ENCODE data around the gene RAB39B.

RAB39B gene

GRCh38 chrX:155262970-155263754 is 1.1 kb downstream of the RAB39B start:
- no peak for DNase-seq (ENCODE audit: low read depth in 2 of 2)
- H3K4me3 ChIP-seq (replicated peaks in 1 of 2; ENCODE audit: low read depth in 2 of 2, low read length in 2 of 2): no peak overlapping the region
- no peak for TF ChIP-seq CTCF (IDR thresholded peaks at IDR 0.05; ENCODE audit: low read depth, low read length)

GRCh38 chrX:155259752-155260151 is 4.5 kb downstream of the RAB39B start:
- H3K4me3 ChIP-seq (replicated peaks in 1 of 2; ENCODE audit: low read depth in 2 of 2, low read length in 2 of 2): no peak overlapping the region
- no peak for DNase-seq (ENCODE audit: low read depth in 2 of 2)
- no peak for TF ChIP-seq CTCF (IDR thresholded peaks at IDR 0.05; ENCODE audit: low read depth, low read length)

GRCh38 chrX:155251391-155251790 is 12.9 kb downstream of the RAB39B start:
- no peak overlapping the region for H3K4me3 ChIP-seq (replicated peaks in 1 of 2; ENCODE audit: low read depth in 2 of 2, low read length in 2 of 2)
- no peak for DNase-seq (ENCODE audit: low read depth in 2 of 2)
- no peak for TF ChIP-seq CTCF (IDR thresholded peaks at IDR 0.05; ENCODE audit: low read depth, low read length)

DNA sequence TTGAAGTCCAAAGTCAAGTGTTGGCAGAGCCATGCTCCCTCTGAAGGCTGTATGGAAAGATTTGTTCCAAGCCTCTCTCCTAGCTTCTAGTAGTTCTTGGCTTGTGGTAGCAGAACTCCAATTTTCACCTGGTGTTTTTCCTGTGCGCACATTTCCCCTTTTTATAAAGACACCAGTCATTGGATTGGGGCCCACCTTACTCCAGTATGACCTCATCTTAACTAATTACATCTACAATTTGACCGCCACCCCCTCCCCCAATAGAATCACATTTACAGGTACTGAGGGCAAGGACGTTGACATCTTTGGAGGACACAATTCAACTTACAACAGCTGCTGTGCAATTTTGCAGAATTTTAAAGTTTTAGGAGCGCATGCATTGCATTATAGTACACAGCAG is 16.8 kb downstream of the RAB39B start:
- no peak overlapping the region for H3K4me3 ChIP-seq (replicated peaks in 1 of 2; ENCODE audit: low read depth in 2 of 2, low read length in 2 of 2)
- TF ChIP-seq CTCF (IDR thresholded peaks at IDR 0.05; ENCODE audit: low read depth, low read length): no peak
- no peak for DNase-seq (ENCODE audit: low read depth in 2 of 2)

- DNase-seq (ENCODE audit: low read depth in 2 of 2): no peak
- TF ChIP-seq CTCF (IDR thresholded peaks at IDR 0.05; ENCODE audit: low read depth, low read length): no peak
Measured at GRCh38 chrX:155246748-155247147, 17.5 kb downstream of the RAB39B start.

DNA sequence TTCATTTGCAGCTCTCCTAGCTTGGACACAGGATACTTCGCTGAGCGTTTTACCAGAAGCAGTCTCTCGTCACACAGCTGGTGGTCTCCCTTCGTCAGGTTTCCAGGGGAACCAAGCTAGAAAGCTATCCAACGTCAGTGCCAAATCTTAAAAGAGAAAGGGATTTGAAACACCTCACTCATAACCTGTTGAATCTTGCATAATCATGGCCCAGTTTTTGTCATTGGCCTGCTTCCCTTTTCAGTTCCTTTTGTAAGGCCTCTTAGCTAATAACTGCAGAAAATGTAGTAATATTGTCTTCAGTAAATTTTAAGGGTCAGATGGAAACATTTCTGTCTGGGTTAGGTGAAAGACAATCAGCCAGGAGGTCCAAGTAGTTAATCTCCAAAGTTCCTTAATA is 22.0 kb downstream of the RAB39B start:
- H3K4me3 ChIP-seq (replicated peaks in 1 of 2; ENCODE audit: low read depth in 2 of 2, low read length in 2 of 2): no peak overlapping the region
- no peak for DNase-seq (ENCODE audit: low read depth in 2 of 2)
- no peak for TF ChIP-seq CTCF (IDR thresholded peaks at IDR 0.05; ENCODE audit: low read depth, low read length)

More at GRCh38 chrX:155246748-155247147, 17.5 kb downstream of the RAB39B start:
- no peak overlapping the region for H3K4me3 ChIP-seq (replicated peaks in 1 of 2; ENCODE audit: low read depth in 2 of 2, low read length in 2 of 2)

GRCh38 chrX:155237719-155238118 is 26.6 kb downstream of the RAB39B start:
- no peak for DNase-seq (ENCODE audit: low read depth in 2 of 2)
- H3K4me3 ChIP-seq (replicated peaks in 1 of 2; ENCODE audit: low read depth in 2 of 2, low read length in 2 of 2): no peak overlapping the region
- TF ChIP-seq CTCF (IDR thresholded peaks at IDR 0.05; ENCODE audit: low read depth, low read length): no peak

All from cardiac fibroblast (primary cell).